Stimulated activated CD4-positive, alpha-beta T cell treated with anti-CD3 and anti-CD28 coated beads, Interleukin-4, amount 100 ng/mL, for 48 hours (primary cell): ENCODE data around the gene POLR1H.
A peak's percentile ranks its signal among the peaks of the same experiment; 100 is the strongest.
"Not testable (repeated sequence)": the region's sequence is repeated elsewhere in the genome, so short reads cannot be mapped to it uniquely, and the experiment has no call there.

Source experiments
- DNase-seq, 2 donors: peaks; one replicate each; pipeline ENCODE4 v3.0.0-alpha.2; 2020; ENCODE audit warnings: low read depth in 2 of 2

The POLR1H gene

GRCh38 chr6:30061092-30061857 lies at the start of gene POLR1H:
POLR1H (plus strand) TSS chr6:30061265; CDS start chr6:30061525, 260 bp downstream.
- DNase-seq = peak; percentile 70 to 76

- DNase-seq = peak in 1 of 2 donors; percentile 35
These were observed 47.7 kb upstream of the POLR1H start for GRCh38 chr6:30013291-30013922.

- DNase-seq = no peak
These were observed 41.2 kb upstream of the POLR1H start for GRCh38 chr6:30019819-30020218.

GRCh38 chr6:30020626-30021025 lies 40.4 kb upstream of the POLR1H start:
- no peak for DNase-seq

- no peak for DNase-seq
These were observed 38.9 kb upstream of the POLR1H start for GRCh38 chr6:30022189-30022588.

- not testable (repeated sequence) for DNase-seq
These were observed 38.4 kb upstream of the POLR1H start for GRCh38 chr6:30022712-30023111.

GRCh38 chr6:30025186-30025585 lies 35.9 kb upstream of the POLR1H start:
- DNase-seq = no peak

GRCh38 chr6:30029588-30029987 lies 31.5 kb upstream of the POLR1H start:
- no peak for DNase-seq

- no peak for DNase-seq
These were observed 29.7 kb upstream of the POLR1H start for GRCh38 chr6:30031381-30031780.

- not testable (repeated sequence) for DNase-seq
These were observed 27.6 kb upstream of the POLR1H start for GRCh38 chr6:30033440-30033839.

- no peak for DNase-seq
These were observed 25.3 kb upstream of the POLR1H start for GRCh38 chr6:30035784-30036183.

- no peak for DNase-seq
These were observed 23.8 kb upstream of the POLR1H start for GRCh38 chr6:30037182-30037788.

GRCh38 chr6:30041221-30041620 lies 19.8 kb upstream of the POLR1H start:
- DNase-seq = no peak

- no peak for DNase-seq
These were observed 19.2 kb upstream of the POLR1H start for GRCh38 chr6:30041821-30042220.

- DNase-seq = no peak
These were observed 18.6 kb upstream of the POLR1H start for GRCh38 chr6:30042476-30042875.

GRCh38 chr6:30042914-30043313 lies 18.2 kb upstream of the POLR1H start:
- DNase-seq = no peak

- no peak for DNase-seq
These were observed 17.3 kb upstream of the POLR1H start for GRCh38 chr6:30043744-30044143.

GRCh38 chr6:30044630-30045029 lies 16.4 kb upstream of the POLR1H start:
- no peak for DNase-seq

- DNase-seq = no peak
These were observed 13.8 kb upstream of the POLR1H start for GRCh38 chr6:30047220-30047619.

- no peak for DNase-seq
These were observed 7.4 kb upstream of the POLR1H start for GRCh38 chr6:30053682-30054081.

GRCh38 chr6:30055513-30055912 lies 5.6 kb upstream of the POLR1H start:
- DNase-seq = no peak

- peak in 1 of 2 donors; percentile 26 for DNase-seq
These were observed 416 bp upstream of the POLR1H start for GRCh38 chr6:30060606-30061091.
